Measurements from ENCODE around the gene DAGLB. TPM values are rescaled to one million over a fixed set of nuclear protein-coding genes. Genes with fewer than 3 reads are reported as not detected.
"Not testable (repeated sequence)": the region's sequence is repeated elsewhere in the genome, so short reads cannot be mapped to it uniquely, and the experiment has no call there.

DAGLB gene
- total RNA-seq, 4 donors from 2014 or later = 12.6 to 25.8 (median 18.0) TPM

DNA sequence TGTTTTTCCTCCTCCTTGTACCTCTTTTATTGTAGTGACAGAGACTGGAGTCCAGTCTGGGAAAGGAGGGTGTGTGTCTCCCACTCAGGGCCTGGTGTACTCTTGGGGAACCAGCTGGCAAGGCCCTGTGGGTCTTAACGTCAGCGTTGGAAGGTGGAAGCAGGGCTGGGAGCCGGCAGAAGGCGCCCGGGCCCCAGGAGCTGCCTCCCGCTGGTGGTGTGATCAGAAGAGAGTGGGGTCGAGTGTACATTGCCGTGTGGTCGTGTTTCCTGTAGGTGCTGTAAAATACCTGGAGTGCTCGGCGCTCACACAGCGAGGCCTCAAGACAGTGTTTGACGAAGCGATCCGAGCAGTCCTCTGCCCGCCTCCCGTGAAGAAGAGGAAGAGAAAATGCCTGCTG lies 45.7 kb downstream of the DAGLB start:
- H3K4me3 ChIP-seq = no peak overlapping the region
- DNase-seq (ENCODE audit: low spot score in 2 of 2) = no peak
- TF ChIP-seq EP300 (IDR thresholded peaks at IDR 0.05) (no peak), CTCF (IDR thresholded peaks at IDR 0.05) (no peak), POLR2A (IDR thresholded peaks at IDR 0.05) (no peak)
- H3K27ac ChIP-seq = no peak overlapping the region
- 81 to 85% methylated on average over 17 of the region's 17 CpGs for WGBS, 2 donors
- no peaks in the 10 kb centered on the region for H3K9me3 ChIP-seq
- H3K36me3 ChIP-seq = peaks cover 0 to 64% (median 0%) of the 10 kb centered on the region in 3 donors
- H3K27me3 ChIP-seq = no peaks in the 10 kb centered on the region
- H3K4me1 ChIP-seq = peaks cover 0 to 37% (median 15%) of the 10 kb centered on the region in 4 donors

DNA sequence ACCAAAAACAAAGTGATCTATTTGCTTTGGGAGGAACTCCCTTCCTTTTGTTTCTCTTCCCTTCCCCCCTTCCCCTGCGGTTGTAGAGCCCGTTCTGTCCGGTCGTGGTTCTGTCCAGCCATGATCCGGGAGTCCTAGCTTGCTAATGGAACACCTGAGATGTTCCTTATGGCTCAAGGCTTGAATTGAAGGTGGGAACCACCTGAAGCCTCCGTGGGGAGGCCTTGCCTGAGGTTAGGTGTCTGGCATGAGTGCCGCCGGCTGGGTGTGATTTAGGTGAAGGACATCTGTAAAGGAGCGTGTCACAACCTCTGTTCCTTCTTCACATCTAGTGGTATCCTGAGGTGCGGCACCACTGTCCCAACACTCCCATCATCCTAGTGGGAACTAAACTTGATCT lies 46.2 kb downstream of the DAGLB start:
- TF ChIP-seq CTCF (IDR thresholded peaks at IDR 0.05) = no peak
- no peak for TF ChIP-seq POLR2A (IDR thresholded peaks at IDR 0.05)
- no peak for TF ChIP-seq EP300 (IDR thresholded peaks at IDR 0.05)
- no peak for DNase-seq (ENCODE audit: low spot score in 2 of 2)
- H3K36me3 ChIP-seq = peaks cover 0 to 59% (median 0%) of the 10 kb centered on the region in 3 donors
- 88% methylated on average over 10 of the region's 10 CpGs for WGBS, 2 donors
- no peaks in the 10 kb centered on the region for H3K27me3 ChIP-seq
- no peak overlapping the region for H3K27ac ChIP-seq
- H3K4me3 ChIP-seq = no peak overlapping the region
- peaks cover 0 to 38% (median 15%) of the 10 kb centered on the region in 4 donors for H3K4me1 ChIP-seq
- H3K9me3 ChIP-seq = no peaks in the 10 kb centered on the region

DNA sequence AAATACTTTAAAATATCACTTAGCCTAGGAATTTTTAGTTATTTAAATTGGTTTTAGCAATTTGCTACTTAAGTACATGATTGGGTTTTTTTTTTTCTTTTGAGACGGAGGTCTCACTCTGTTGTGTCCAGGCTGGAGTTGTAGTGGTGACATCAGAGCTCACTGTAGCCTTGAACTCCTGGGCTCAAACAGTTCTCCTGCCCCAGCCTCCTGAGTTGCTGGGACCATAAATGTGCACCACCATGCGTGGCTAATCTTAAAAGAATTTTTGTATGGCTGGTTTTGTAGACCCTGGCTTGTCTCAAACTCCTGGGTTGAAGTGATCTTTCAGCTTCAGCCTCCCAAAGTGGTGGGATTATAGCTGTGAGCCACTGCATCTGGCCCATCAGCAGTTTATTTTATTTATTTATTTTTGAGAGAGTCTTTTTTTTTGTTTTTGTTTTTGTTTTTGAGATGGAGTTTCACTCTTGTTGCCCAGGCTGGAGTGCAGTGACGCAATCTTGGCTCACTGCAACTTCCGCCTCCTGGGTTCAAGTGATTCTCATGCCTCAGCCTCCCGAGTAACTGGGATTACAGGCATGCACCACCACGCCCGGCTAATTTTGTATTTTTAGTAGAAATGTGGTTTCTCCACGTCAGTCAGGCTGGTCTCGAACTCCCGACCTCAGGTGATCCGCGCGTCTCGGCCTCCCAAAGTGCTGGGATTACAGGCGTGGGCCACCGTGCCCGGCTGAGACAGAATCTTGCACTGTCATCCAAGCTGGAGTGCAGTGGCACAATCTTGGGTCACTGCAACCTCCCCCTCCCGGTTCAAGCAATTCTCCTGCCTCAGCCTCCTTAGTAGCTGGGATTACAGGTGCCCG lies 47.3 kb downstream of the DAGLB start:
- not testable (repeated sequence) for DNase-seq (ENCODE audit: low spot score in 2 of 2); H3K27me3 ChIP-seq; H3K9me3 ChIP-seq; H3K4me3 ChIP-seq
- Histone ChIP-seq H3K4me1 (peaks cover 0 to 49% (median 15%) of the 10 kb centered on the region in 4 donors), H3K27ac (peak overlapping the region in 1 of 4 donors; percentile 14), H3K36me3 (peaks cover 0 to 48% (median 0%) of the 10 kb centered on the region in 3 donors)
- WGBS, 2 donors = 83 to 93% methylated on average over 19 of the region's 19 CpGs

DNA sequence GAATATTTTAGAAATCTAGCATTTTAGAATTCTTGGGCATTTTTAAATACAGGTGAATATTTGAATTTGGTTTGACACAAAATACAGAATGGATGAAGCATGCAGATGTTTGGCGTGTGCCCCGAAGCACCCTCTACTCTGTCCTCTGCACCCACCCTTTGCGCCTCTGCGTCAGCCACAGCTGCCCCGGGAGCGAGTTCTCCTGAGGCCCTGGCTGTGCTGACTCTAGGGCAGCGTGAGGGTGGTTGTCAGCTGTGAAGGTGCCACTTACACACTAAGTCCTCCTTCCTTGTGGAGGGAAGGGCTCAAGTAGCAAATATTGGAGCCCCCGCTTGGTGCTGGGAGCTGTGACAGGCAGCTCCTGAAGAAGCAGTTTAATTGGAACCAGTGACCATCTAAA lies 48.4 kb downstream of the DAGLB start:
- H3K9me3 ChIP-seq = no peaks in the 10 kb centered on the region
- H3K27ac ChIP-seq = peak overlapping the region in 1 of 4 donors; percentile 19
- DNase-seq (ENCODE audit: low spot score in 2 of 2) = no peak
- H3K36me3 ChIP-seq = peaks cover 0 to 47% (median 0%) of the 10 kb centered on the region in 3 donors
- H3K4me1 ChIP-seq = peaks cover 0 to 59% (median 17%) of the 10 kb centered on the region in 4 donors
- H3K27me3 ChIP-seq = no peaks in the 10 kb centered on the region
- H3K4me3 ChIP-seq = no peak overlapping the region
- 82 to 86% methylated on average over 8 of the region's 8 CpGs for WGBS, 2 donors
- TF ChIP-seq CTCF (IDR thresholded peaks at IDR 0.05) = no peak
- TF ChIP-seq EP300 (IDR thresholded peaks at IDR 0.05) = no peak
- no peak for TF ChIP-seq POLR2A (IDR thresholded peaks at IDR 0.05)

- DNase-seq (ENCODE audit: low spot score in 2 of 2) = no peak
- TF ChIP-seq CTCF (IDR thresholded peaks at IDR 0.05) (no peak), POLR2A (IDR thresholded peaks at IDR 0.05) (no peak), EP300 (IDR thresholded peaks at IDR 0.05) (no peak)
- 38 to 57% methylated on average over 7 to 12 of the region's 12 CpGs for WGBS, 2 donors
Measured at GRCh38 chr7:6398943-6399342, 48.8 kb downstream of the DAGLB start.

DNA sequence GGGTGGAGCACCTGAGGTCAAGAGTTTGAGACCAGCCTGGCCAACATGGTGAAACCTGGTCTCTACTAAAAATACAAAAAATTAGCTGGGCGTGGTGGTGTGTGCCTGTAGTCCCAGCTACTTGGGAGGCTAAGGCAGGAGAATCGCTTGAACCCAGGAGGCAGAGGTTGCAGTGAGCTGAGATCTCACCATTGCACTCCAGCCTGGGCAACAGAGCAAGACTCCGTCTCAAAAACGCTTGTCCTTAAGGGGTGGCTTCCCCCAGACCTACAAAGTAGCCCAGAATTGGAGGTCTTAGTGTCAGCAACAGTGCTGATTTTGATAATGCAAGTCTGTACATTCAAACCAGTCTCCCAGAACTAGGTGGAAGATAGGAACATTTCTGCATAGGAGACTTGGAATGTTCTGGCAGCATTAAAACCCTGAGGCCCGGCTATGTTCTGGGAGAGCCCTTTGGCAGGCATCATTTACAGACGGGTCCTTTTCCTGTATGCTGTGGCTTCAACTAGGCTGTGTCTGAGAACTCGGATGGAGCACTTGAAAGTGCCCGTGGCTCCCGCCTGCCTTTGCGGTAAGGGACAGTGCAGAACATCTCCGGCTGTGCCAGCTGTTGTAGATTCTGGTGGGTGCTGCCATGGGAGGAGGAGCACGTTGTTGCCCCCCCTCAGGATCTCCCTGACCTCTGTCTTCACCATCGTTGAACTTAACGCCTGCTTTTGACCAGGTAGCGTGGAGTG lies 49.8 kb downstream of the DAGLB start:
- H3K4me3 ChIP-seq; H3K9me3 ChIP-seq; H3K27me3 ChIP-seq; DNase-seq (ENCODE audit: low spot score in 2 of 2): not testable (repeated sequence)
- Histone ChIP-seq H3K27ac (peak overlapping the region in 1 of 4 donors; percentile 39), H3K4me1 (peaks cover 0 to 73% (median 28%) of the 10 kb centered on the region in 4 donors), H3K36me3 (peaks cover 0 to 47% (median 0%) of the 10 kb centered on the region in 3 donors)
- 72 to 78% methylated on average over 15 of the region's 15 CpGs for whole genome bisulfite sequencing, 2 donors

More at GRCh38 chr7:6398943-6399342, 48.8 kb downstream of the DAGLB start:
- peaks cover 0 to 63% (median 18%) of the 10 kb centered on the region in 4 donors for H3K4me1 ChIP-seq
- H3K27me3 ChIP-seq = no peaks in the 10 kb centered on the region
- no peak overlapping the region for H3K4me3 ChIP-seq
- H3K27ac ChIP-seq = peak overlapping the region in 1 of 4 donors; percentile 19
- H3K36me3 ChIP-seq = peaks cover 0 to 47% (median 0%) of the 10 kb centered on the region in 3 donors
- no peaks in the 10 kb centered on the region for H3K9me3 ChIP-seq

Data from tibial nerve (tissue), 4 donors.